Right forelimb (tissue), 1 donor: ENCODE data around the gene NENF.
A peak's percentile ranks its signal among the peaks of the same experiment; 100 is the strongest.
"Not testable (repeated sequence)": the region's sequence is repeated elsewhere in the genome, so short reads cannot be mapped to it uniquely, and the experiment has no call there.

Experiments used
- DNase-seq: peaks from one replicate; pipeline ENCODE4 v3.0.0-alpha.2; 2018

NENF gene

DNA sequence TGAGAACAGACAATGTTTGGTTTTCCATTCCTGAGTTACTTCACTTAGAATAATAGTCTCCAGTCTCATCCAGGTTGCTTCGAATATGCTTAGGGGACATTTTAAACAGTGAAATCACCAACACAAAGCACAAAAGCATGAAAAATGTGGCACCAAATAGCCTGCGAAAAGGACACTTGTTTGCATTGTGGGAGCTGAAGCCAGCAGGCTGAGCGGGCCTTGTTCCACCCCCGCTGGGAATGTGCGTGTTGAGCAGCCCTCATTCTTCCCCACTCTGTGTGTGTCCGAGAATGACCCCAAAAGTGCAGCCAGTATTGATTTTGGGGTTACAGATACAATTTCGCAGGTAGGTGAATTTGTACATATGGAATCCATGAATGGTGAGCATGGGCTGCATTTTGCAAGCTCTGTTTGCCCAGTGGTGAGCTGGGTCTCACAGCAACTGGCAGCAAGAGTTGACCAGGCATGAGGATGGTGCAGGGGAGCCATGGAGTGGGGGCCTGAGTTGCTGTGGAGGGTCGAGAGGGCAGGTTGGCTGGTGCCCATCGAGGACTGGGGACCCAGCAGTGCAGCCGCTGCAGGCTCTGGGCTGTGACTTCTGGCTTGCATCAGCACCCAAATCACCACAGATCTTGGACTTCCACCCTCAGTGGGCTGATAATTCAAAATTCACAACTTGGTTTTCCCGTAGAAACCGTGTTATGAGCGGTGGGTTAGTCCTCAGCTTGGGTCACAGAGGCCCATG lies 29.4 kb downstream of the NENF start:
- no peak for DNase-seq

GRCh38 chr1:212463565-212464285 lies 31.0 kb downstream of the NENF start:
- no peak for DNase-seq

GRCh38 chr1:212465311-212465710 lies 32.6 kb downstream of the NENF start:
- DNase-seq, result no peak

- no peak for DNase-seq
Observed at GRCh38 chr1:212466437-212466836, 33.7 kb downstream of the NENF start.

DNA sequence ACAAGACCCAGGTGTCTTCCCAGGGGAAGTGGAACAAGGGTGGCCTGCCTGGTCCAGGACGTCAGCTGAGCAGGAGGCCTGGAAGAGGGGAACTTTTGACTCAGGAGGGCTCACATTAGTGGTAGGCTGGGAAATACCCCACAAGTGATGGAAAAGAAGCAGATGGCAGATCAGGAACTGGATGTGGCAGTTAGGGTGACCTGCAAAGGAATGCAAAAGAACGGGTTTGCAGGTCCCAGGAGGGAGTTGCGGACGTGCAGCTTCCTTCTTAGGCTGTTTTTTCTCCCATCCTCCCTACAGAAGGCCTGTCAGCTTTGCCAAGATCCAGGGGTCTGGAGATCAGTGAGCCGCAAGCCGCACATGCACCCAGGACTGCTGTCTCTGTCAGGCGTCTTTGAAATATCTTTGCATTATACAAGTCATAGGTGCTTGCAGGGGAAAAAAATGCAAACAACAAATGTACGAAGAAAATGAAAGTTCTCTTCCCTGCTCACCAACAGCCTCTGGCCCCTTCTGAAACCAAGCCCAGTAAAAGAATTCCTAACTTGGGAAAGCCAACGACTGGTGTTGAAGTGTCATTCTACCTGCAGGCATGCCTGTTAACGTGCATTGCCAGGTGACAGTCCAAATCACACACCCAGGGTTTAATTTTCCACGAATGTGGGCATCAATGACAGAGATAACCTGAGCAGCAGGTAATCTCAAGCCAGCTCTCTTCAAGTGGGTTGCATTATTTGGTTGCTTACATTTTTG lies 34.4 kb downstream of the NENF start:
- no peak for DNase-seq

GRCh38 chr1:212467843-212468482 lies 35.2 kb downstream of the NENF start:
- no peak for DNase-seq

DNA sequence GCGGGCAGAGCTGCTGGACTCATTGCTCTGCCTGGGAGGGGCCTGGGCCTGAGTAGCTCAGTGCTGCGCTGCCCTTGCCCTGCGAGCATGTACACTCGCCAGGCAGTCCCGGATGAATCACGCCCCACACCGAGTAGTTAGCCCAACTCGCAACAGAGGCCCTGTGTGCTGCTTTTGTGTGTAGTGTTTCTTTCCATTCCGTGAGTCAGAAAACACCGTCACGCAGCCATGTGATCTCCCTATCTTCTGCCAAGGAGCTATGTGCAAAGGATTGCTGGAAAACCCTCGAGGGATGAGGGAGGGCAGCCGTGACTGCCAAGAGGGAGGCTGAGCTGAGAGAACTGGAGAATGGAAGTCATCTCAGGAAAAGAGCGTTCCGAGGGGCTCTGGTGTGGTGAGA lies 37.3 kb downstream of the NENF start:
- DNase-seq, result peak; percentile 79

GRCh38 chr1:212471286-212471685 lies 38.6 kb downstream of the NENF start:
- DNase-seq, result no peak

GRCh38 chr1:212471891-212472675 lies 39.4 kb downstream of the NENF start:
- DNase-seq, result no peak

DNA sequence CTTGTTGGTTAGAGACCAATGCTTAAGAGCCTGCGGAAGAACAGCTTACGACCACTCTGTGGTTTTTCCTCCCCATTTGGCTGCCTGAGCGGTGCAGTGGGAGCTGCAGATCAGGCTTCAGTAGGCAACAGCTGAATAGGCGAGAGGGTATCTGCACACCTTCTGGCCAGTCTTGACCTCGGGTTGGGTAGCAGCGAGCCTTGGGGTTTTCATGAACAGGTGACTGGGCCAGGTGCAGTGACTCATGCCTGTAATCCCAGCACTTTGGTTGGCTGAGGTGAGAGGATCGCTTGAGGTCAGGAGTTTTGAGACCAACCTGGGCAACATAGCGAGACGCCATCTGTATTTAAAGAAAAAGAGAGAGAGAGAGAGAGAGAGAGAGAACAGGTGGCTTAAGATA lies 41.0 kb downstream of the NENF start:
- no peak for DNase-seq

DNA sequence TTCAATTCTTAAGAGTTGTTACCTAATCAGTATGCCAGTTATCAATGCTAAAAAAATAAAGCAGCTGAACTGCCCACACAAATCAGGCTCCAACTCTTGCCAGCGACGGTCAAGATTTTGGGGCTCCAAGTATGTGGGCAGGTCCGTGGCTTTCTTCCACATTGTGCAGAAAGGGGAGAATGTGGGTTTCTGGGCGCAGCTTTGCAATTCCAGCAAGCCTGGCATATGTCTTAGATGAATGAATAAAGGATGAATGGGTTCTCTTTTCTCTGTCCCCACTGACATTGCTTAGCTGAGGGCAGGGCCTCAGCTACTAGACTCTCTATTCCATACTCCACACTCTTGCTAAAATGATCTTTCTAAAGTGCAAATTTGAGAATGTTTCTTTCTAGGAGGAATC lies 42.4 kb downstream of the NENF start:
- DNase-seq, result no peak

DNA sequence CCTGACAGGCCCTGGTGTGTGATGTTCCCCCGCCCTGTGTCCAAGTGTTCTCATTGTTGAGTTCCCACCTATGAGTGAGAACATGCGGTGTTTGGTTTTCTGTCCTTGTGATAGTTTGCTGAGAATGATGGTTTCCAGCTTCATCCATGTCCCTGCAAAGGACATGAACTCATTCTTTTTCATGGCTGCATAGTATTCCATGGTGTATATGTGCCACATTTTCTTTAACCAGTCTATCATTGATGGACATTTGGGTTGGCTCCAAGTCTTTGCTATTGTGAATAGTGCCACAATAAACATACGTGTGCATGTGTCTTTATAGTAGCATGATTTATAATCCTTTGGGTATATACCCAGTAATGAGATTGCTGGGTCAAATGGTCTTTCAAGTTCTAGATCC lies 43.1 kb downstream of the NENF start:
- DNase-seq, result not testable (repeated sequence)

GRCh38 chr1:212477014-212477679 lies 44.4 kb downstream of the NENF start:
- peak; percentile 87 for DNase-seq

GRCh38 chr1:212477680-212478466 lies 45.2 kb downstream of the NENF start:
- DNase-seq, result no peak

DNA sequence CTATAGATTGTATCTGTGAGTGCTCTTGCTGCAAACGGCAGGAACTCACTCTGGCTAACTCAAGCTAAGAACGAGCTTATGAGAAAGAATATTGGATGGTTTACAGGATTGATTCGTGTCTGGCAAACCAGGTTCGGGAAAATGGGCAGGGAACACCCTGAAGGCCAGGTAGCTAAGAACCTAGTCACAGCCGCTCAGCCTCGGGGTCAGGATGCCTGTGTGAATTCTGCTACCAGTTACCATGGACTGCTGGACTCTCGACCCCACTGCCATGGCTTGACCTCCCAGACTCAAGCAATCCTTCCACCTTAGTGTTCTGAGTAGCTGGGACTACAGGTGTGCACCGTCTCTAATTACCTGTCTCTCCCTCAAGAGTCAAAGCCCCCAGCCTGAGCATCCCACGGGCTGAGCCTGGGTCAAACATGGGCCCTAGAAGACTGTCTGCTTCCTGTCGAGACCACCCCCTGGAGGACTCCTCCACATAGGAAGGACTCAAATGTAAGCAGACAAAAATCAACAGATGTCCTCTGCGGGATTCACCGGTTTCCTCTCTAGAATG lies 45.8 kb downstream of the NENF start:
- DNase-seq, result no peak

- DNase-seq, result no peak
Observed at GRCh38 chr1:212479188-212479587, 46.5 kb downstream of the NENF start.

DNA sequence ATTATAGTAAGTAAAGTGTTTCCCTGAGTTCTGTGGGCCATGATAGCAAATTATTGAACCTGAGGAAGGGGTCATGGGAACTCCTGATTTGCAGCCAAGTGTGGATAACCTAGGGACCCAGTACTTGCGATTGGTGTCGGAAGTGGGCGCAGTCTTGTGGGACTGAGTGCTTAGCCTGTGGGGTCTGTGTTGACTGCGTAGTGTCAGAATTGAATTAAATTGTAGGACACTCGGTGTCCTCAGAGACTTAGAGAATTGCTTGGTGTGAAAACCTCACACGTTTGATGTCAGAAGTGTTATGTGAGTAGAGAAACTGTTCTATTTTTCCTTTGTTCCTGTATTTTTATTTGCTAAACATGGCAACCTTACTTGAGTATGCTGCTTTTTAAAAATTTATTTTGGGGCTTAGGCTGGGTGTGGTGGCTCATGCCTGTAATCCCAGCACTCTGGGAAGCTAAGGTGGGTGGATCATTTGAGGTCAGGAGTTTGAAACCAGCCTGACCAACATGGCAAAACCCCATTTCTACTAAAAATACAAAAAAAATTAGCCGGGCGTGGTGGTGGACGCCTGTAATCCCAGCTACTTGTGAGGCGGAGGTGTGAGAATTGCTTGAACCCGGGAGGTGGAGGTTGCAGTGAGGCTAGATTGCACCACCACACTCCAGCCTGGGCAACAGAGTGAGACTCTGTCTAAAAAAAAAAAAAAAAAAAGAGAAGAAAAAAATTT lies 48.2 kb downstream of the NENF start:
- DNase-seq, result not testable (repeated sequence)

DNA sequence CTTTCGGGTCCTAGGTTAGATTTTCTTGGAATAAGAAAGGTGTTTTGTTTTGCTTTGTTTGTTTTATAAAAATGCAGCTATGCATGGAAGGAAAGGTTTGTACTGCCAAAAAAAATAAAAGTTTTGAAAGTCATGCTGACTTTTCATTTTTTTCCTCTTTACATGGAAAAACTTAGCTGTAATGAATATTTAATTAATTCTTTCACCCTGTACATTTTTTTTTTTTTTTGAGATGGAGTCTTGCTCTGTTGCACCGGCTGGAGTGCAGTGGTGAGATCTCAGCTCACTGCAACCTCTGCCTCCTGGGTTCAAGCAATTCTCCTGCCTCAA lies 48.7 kb downstream of the NENF start:
- no peak for DNase-seq

DNA sequence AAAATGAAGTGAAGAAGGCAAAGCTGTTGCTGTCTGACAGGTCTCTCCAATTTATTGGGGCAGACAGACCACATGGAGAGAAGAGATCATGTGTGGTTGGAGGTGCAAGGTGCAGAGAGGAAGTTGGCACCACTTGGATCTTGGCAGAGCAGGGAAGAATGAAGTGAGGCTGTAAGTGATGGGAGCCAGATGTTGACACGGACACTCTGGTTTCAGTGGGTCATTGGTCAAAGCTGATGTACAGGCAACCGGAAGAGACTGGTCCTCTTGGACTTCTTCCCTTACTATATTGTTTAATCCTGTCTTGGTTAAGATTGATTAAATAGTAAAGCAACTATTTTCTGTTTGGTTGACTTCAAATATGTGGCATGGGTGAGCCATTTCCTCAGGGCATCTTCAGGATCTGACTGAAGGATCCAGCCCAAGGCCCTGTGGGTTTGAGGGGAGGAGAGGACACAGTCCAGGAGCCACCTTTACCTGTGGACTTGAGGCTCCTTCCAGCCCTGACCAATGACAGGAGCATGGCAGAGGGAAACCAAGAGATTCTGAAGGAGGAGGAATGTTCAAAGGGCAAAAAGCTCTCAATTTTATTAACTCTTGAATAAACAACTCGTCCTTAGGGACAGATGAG lies 49.4 kb downstream of the NENF start:
- no peak for DNase-seq
